HEK293T (cell line): Measurements from ENCODE around the gene PRR30.

ENCODE experiments used
- CTCF ChIA-PET: fragments of 350-600 bp; formaldehyde crosslinking; extraction: SDS; loops from one replicate; lab custom pipeline; 2021; ENCODE audit warnings: antibody characterized with exemption, inconsistent platforms; lab: Yijun Ruan, JAX
- POLR2A ChIA-PET: fragments of 350-600 bp; formaldehyde crosslinking; extraction: SDS; loops from one replicate; lab custom pipeline; 2020; ENCODE audit warnings: antibody characterized with exemption, inconsistent platforms; lab: Yijun Ruan, JAX
- DNase-seq: peaks from one replicate; pipeline ENCODE4 v3.0.0; 2012; ENCODE audit warnings: mixed read lengths; ENCODE audit errors: extremely low spot score
- ARNT ChIP-seq: fragments of 450-650 bp; IDR thresholded peaks from 2 replicates; pipeline ENCODE4 v1.6.1; 2017; ENCODE audit warnings: mild to moderate bottlenecking
- BHLHE40 ChIP-seq: fragments of 450-650 bp; IDR thresholded peaks from 2 replicates; pipeline ENCODE4 v1.6.1; 2016; ENCODE audit warnings: mild to moderate bottlenecking, moderate library complexity, borderline replicate concordance
- CTBP1 ChIP-seq: fragments of 450-650 bp; IDR thresholded peaks from 2 replicates; pipeline ENCODE4 v1.6.1; 2016; ENCODE audit warnings: borderline replicate concordance
- ELF4 ChIP-seq: fragments of 450-650 bp; IDR thresholded peaks from 2 replicates; pipeline ENCODE4 v1.6.1; 2017; ENCODE audit warnings: antibody characterized with exemption
- FOXA1 ChIP-seq: fragments of 450-650 bp; IDR thresholded peaks from 2 replicates; pipeline ENCODE4 v1.6.1; 2016; ENCODE audit warnings: mild to moderate bottlenecking
- FOXK2 ChIP-seq: fragments of 450-650 bp; IDR thresholded peaks from 2 replicates; pipeline ENCODE4 v1.6.1; 2016; ENCODE audit warnings: mild to moderate bottlenecking
- FOXM1 ChIP-seq: fragments of 450-650 bp; IDR thresholded peaks from 2 replicates; pipeline ENCODE4 v1.6.1; 2017; ENCODE audit warnings: mild to moderate bottlenecking, borderline replicate concordance
- HDGF ChIP-seq: fragments of 450-650 bp; IDR thresholded peaks from 2 replicates; pipeline ENCODE4 v1.6.1; 2017; ENCODE audit warnings: antibody characterized with exemption, borderline replicate concordance
- L3MBTL2 ChIP-seq: fragments of 450-650 bp; conservative IDR thresholded peaks from 2 replicates; pipeline ENCODE4 v1.6.1; 2016; ENCODE audit warnings: mild to moderate bottlenecking
- LEF1 ChIP-seq: fragments of 450-650 bp; IDR thresholded peaks from 2 replicates; pipeline ENCODE4 v1.6.1; 2017; ENCODE audit warnings: mild to moderate bottlenecking, borderline replicate concordance
- NFRKB ChIP-seq: fragments of 450-650 bp; IDR thresholded peaks from 2 replicates; pipeline ENCODE4 v1.6.1; 2016; ENCODE audit warnings: mild to moderate bottlenecking, moderate library complexity
- PKNOX1 ChIP-seq: fragments of 450-650 bp; IDR thresholded peaks from 2 replicates; pipeline ENCODE4 v1.6.1; 2016
- SP1 ChIP-seq: fragments of 450-650 bp; IDR thresholded peaks from 2 replicates; pipeline ENCODE4 v1.6.1; 2017
- SUZ12 ChIP-seq: fragments of 450-650 bp; IDR thresholded peaks from 2 replicates; pipeline ENCODE4 v1.6.1; 2016; ENCODE audit warnings: mild to moderate bottlenecking
- TARDBP ChIP-seq: fragments of 450-650 bp; IDR thresholded peaks from 2 replicates; pipeline ENCODE4 v1.6.1; 2016
- ZNF384 ChIP-seq: fragments of 450-650 bp; IDR thresholded peaks from 2 replicates; pipeline ENCODE4 v1.6.1; 2016

PRR30 gene

GRCh38 chr2:27170581-27171337, 31.5 kb upstream of the PRR30 start:
- no peak for DNase-seq
- ChIA-PET CTCF (interaction anchor here (0.6 to 1.9 kb wide), 9 partner anchors 8 to 240 kb away, joined by 3 to 9 read pairs (median 4); no protein-coding TSS in a partner anchor), POLR2A (interaction anchor here (1.1 kb wide), 1 partner anchor 250 kb away, joined by 3 read pairs; no protein-coding TSS in a partner anchor)
- no peak for TF ChIP-seq SP1
- no peak for TF ChIP-seq FOXA1
- no peak for TF ChIP-seq NFRKB
- TF ChIP-seq TARDBP = no peak
- no peak for TF ChIP-seq CTBP1
- TF ChIP-seq SUZ12 = no peak
- no peak for TF ChIP-seq FOXM1

- TF ChIP-seq ZNF384 = no peak
- TF ChIP-seq LEF1 = no peak
- TF ChIP-seq CTBP1 = no peak
- ChIA-PET CTCF (no interaction called here), POLR2A (interaction anchor here (0.9 kb wide), 1 partner anchor 41 kb away, joined by 4 read pairs; the partner anchor contains the start of gene ABHD1)
- no peak for DNase-seq
These were observed 26.0 kb upstream of the PRR30 start for GRCh38 chr2:27164960-27165763.

- no peak for DNase-seq
- TF ChIP-seq L3MBTL2 (no peak), ELF4 (no peak), HDGF (no peak), NFRKB (no peak), TARDBP (no peak), CTBP1 (no peak), PKNOX1 (no peak), BHLHE40 (no peak), SUZ12 (no peak), SP1 (no peak), ARNT (no peak), LEF1 (no peak), FOXK2 (no peak), FOXM1 (no peak), FOXA1 (no peak), ZNF384 (no peak)
- ChIA-PET POLR2A (no interaction called here), CTCF (interaction anchor here (0.6 kb wide), 1 partner anchor 54 kb away, joined by 4 read pairs; no protein-coding TSS in a partner anchor)
These were observed 23.2 kb upstream of the PRR30 start for GRCh38 chr2:27162151-27163121.

- CTCF ChIA-PET = interaction anchor here (1.8 kb wide), 1 partner anchor 10 kb away, joined by 9 read pairs; no protein-coding TSS in a partner anchor
- POLR2A ChIA-PET = interaction anchor here (1.0 kb wide), 1 partner anchor 57 kb away, joined by 3 read pairs; the partner anchor contains the start of gene CAD
- no peak for TF ChIP-seq ZNF384
- no peak for TF ChIP-seq FOXM1
- no peak for TF ChIP-seq SUZ12
- TF ChIP-seq TARDBP = no peak
- no peak for TF ChIP-seq BHLHE40
- TF ChIP-seq SP1 = no peak
- no peak for TF ChIP-seq L3MBTL2
- no peak for TF ChIP-seq ARNT
- no peak for TF ChIP-seq PKNOX1
- no peak for TF ChIP-seq NFRKB
- no peak for TF ChIP-seq CTBP1
- no peak for TF ChIP-seq ELF4
- no peak for TF ChIP-seq FOXK2
These were observed 21.0 kb upstream of the PRR30 start for GRCh38 chr2:27160191-27160590.

GRCh38 chr2:27159271-27159670, 20.1 kb upstream of the PRR30 start:
- ChIA-PET POLR2A (no interaction called here), CTCF (interaction anchor here (0.8 kb wide), 1 partner anchor 11 kb away, joined by 3 read pairs; no protein-coding TSS in a partner anchor)
- TF ChIP-seq FOXM1 (no peak), ELF4 (no peak), FOXA1 (no peak), BHLHE40 (no peak), PKNOX1 (no peak), ZNF384 (no peak), CTBP1 (no peak), SUZ12 (no peak), HDGF (no peak), ARNT (no peak)
- DNase-seq = no peak

More at GRCh38 chr2:27160191-27160590, 21.0 kb upstream of the PRR30 start:
- DNase-seq = no peak
